Neural progenitor cell (in vitro differentiated cells): ENCODE results near the gene VAT1L. TPM values are rescaled to one million over a fixed set of nuclear protein-coding genes. Genes with fewer than 3 reads are reported as not detected.
A peak's percentile ranks its signal among the peaks of the same experiment; 100 is the strongest.

Experiments
- DNase-seq: peaks from one replicate; pipeline ENCODE4 v3.0.0-alpha.2; 2016; ENCODE audit warnings: low spot score
- H2AFZ ChIP-seq: fragments of 200-600 bp; sonication (generic); replicated peaks from 2 replicates; pipeline ENCODE4 v1.6.1; 2016; ENCODE audit warnings: antibody characterized with exemption
- H3F3A ChIP-seq: fragments of 200-600 bp; sonication (generic); 2 replicates; pipeline ENCODE4 v1.6.1; 2016; ENCODE audit warnings: antibody characterized with exemption, low read depth
- H3K27ac ChIP-seq: fragments of 200-600 bp; sonication (generic); 2 replicates; pipeline ENCODE4 v1.5.1; 2016; ENCODE audit warnings: mild to moderate bottlenecking
- H3K27me3 ChIP-seq: fragments of 200-600 bp; sonication (generic); 2 replicates; pipeline ENCODE4 v1.6.1; 2016; ENCODE audit warnings: mild to moderate bottlenecking, moderate library complexity
- H3K36me3 ChIP-seq: fragments of 200-600 bp; sonication (generic); 2 replicates; pipeline ENCODE4 v1.5.1; 2016
- H3K4me1 ChIP-seq: fragments of 200-600 bp; sonication (generic); 2 replicates; pipeline ENCODE4 v1.6.1; 2016; ENCODE audit warnings: mixed run types
- H3K4me2 ChIP-seq: fragments of 200-600 bp; sonication (generic); 2 replicates; pipeline ENCODE4 v1.6.1; 2016
- H3K4me3 ChIP-seq: fragments of 200-600 bp; sonication (generic); 2 replicates; pipeline ENCODE4 v1.5.1; 2016
- H3K79me2 ChIP-seq: fragments of 200-600 bp; sonication (generic); 2 replicates; pipeline ENCODE4 v1.6.1; 2016; ENCODE audit warnings: low read depth
- H3K9ac ChIP-seq: fragments of 200-600 bp; sonication (generic); 2 replicates; pipeline ENCODE4 v1.6.1; 2016
- H3K9me3 ChIP-seq: fragments of 200-600 bp; sonication (generic); 2 replicates; pipeline ENCODE4 v1.5.1; 2016; ENCODE audit warnings: low read depth
- H4K20me1 ChIP-seq: fragments of 200-600 bp; sonication (generic); 2 replicates; pipeline ENCODE4 v1.6.1; 2016; ENCODE audit warnings: low read depth
- H3K27ac Mint-ChIP-seq: 3 replicates; pipeline ENCODE4 v1.8.0; 2021; ENCODE audit warnings: mixed read lengths
- H3K27me3 Mint-ChIP-seq: 2 replicates; pipeline ENCODE4 v1.8.0; 2022; ENCODE audit warnings: low read depth, mild to moderate bottlenecking, inconsistent platforms, moderate library complexity, mixed read lengths; ENCODE audit not compliant: insufficient read depth
- H3K36me3 Mint-ChIP-seq: 3 replicates; pipeline ENCODE4 v1.8.0; 2021; ENCODE audit warnings: mixed read lengths
- H3K4me1 Mint-ChIP-seq: 3 replicates; pipeline ENCODE4 v1.8.0; 2021; ENCODE audit warnings: mixed read lengths
- H3K4me3 Mint-ChIP-seq: 3 replicates; pipeline ENCODE4 v1.8.0; 2021; ENCODE audit warnings: mild to moderate bottlenecking, moderate library complexity, mixed read lengths
- H3K9me3 Mint-ChIP-seq: 3 replicates; pipeline ENCODE4 v1.8.0; 2020; ENCODE audit warnings: mixed read lengths
- CTCF ChIP-seq: fragments of 200-600 bp; sonication (generic); IDR thresholded peaks from 2 replicates; pipeline ENCODE4 v1.5.1; 2017; ENCODE audit warnings: antibody characterized with exemption, mild to moderate bottlenecking
- EZH2 ChIP-seq: fragments of 200-600 bp; sonication (generic); IDR thresholded peaks from 2 replicates; pipeline ENCODE4 v1.6.1; 2017; ENCODE audit warnings: antibody characterized with exemption, mild to moderate bottlenecking, moderate library complexity
- EZH2phosphoT487 ChIP-seq: fragments of 200-600 bp; sonication (generic); IDR thresholded peaks from 2 replicates; pipeline ENCODE4 v1.6.1; 2017; ENCODE audit warnings: antibody characterized with exemption
- total RNA-seq: library from RNA; depleted of rRNA; stranded (reverse); fragments of >200 nt; gene quantifications from 2 replicates; pipeline ENCODE4 v1.2.3, GENCODE V29; 2015; ENCODE audit warnings: low replicate concordance

VAT1L gene
- total RNA-seq, 1 donor from 2014 or later, result 43.2 TPM

DNA sequence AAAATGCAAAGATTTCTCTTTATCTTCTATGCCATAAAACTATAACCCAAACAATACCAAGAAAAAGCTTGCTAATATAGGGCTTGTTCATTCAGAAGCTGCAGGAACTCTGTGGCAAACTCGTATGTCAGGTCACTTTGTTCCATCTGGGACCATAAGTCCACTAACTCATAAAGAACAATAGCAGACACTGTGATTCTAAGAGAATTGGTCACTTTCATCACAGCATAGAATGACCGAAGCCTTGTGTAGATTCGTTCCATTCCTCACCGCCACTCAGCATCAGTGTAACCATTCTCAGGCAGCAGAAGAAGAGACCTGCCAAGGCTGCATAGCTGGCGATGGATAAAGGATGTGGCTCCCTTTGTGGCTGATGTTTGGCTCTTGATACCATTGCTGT, 30.3 kb upstream of the VAT1L start:
- Histone ChIP-seq H3K27me3 (no peaks in the 10 kb centered on the region), H3K9ac (no peak overlapping the region), H3K9me3 (no peaks in the 10 kb centered on the region), H2AFZ (no peak overlapping the region), H3F3A (no peaks in the 10 kb centered on the region), H3K4me3 (no peak overlapping the region), H3K4me2 (no peak overlapping the region), H3K27ac (no peak overlapping the region), H3K36me3 (no peaks in the 10 kb centered on the region), H4K20me1 (no peaks in the 10 kb centered on the region), H3K4me1 (no peaks in the 10 kb centered on the region), H3K79me2 (no peaks in the 10 kb centered on the region)
- TF ChIP-seq EZH2phosphoT487 (no peak), CTCF (no peak), EZH2 (no peak)
- H3K27me3 Mint-ChIP-seq, result peaks cover 7% of the 10 kb centered on the region
- H3K9me3 Mint-ChIP-seq, result no peaks in the 10 kb centered on the region
- DNase-seq, result no peak
- no peak overlapping the region for H3K27ac Mint-ChIP-seq
- H3K4me1 Mint-ChIP-seq, result peaks cover 7% of the 10 kb centered on the region
- H3K36me3 Mint-ChIP-seq, result no peaks in the 10 kb centered on the region
- no peak overlapping the region for H3K4me3 Mint-ChIP-seq

DNA sequence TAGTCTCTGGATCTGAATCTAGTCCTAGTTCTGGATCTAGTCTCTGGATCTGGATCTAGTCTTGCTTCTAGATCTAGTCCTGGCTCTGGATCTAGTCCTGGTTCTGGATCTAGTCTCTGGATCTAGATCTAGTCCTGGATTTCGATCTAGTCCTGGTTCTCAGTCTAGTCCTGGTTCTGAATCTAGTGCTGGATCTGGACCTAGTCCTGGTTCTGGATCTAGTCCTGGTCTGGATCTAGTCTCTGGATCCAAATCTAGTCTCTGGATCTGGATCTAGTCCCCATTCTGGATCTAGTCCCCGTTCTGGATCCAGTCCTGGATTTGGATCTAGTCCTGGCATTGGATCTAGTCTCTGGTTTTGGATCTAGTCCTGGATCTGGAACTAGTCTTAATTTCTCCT, 29.9 kb upstream of the VAT1L start:
- no peak overlapping the region for H3K4me3 ChIP-seq
- H4K20me1 ChIP-seq, result no peaks in the 10 kb centered on the region
- no peaks in the 10 kb centered on the region for H3K9me3 ChIP-seq
- H3K4me2 ChIP-seq, result no peak overlapping the region
- Mint-ChIP-seq H3K36me3 (no peaks in the 10 kb centered on the region), H3K4me1 (peaks cover 8% of the 10 kb centered on the region), H3K27me3 (peaks cover 6% of the 10 kb centered on the region), H3K27ac (no peak overlapping the region), H3K9me3 (no peaks in the 10 kb centered on the region), H3K4me3 (no peak overlapping the region)
- H3K4me1 ChIP-seq, result no peaks in the 10 kb centered on the region
- no peaks in the 10 kb centered on the region for H3K27me3 ChIP-seq
- no peaks in the 10 kb centered on the region for H3F3A ChIP-seq
- no peak for DNase-seq
- H3K79me2 ChIP-seq, result no peaks in the 10 kb centered on the region
- no peak overlapping the region for H2AFZ ChIP-seq
- H3K36me3 ChIP-seq, result no peaks in the 10 kb centered on the region
- TF ChIP-seq EZH2, result no peak
- TF ChIP-seq EZH2phosphoT487, result no peak
- TF ChIP-seq CTCF, result no peak
- H3K9ac ChIP-seq, result no peak overlapping the region
- H3K27ac ChIP-seq, result no peak overlapping the region

DNA sequence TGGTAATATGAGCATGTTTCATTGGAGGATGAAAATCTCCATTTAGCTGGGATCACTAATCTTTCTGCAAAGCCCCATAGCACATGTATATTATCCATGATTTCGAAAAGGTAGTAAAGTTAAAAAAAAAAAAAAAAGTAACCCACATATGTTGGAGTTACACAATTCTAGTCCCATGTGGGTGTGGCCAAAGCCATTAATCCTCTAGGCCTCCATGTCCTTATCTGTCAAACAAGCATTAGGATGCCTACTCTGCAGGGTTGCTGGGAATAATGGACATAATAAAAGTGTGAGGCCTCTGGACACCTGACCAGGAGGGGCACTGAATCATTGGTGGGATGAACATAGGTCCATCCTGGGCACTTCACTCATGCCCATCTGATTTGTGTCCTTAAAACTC, 29.2 kb upstream of the VAT1L start:
- Mint-ChIP-seq H3K27me3 (peaks cover 9% of the 10 kb centered on the region), H3K36me3 (no peaks in the 10 kb centered on the region), H3K4me3 (no peak overlapping the region), H3K4me1 (peaks cover 8% of the 10 kb centered on the region), H3K9me3 (no peaks in the 10 kb centered on the region), H3K27ac (no peak overlapping the region)
- H2AFZ ChIP-seq, result no peak overlapping the region
- H3K4me2 ChIP-seq, result no peak overlapping the region
- TF ChIP-seq EZH2, result no peak
- TF ChIP-seq CTCF, result no peak
- TF ChIP-seq EZH2phosphoT487, result no peak
- no peaks in the 10 kb centered on the region for H3K4me1 ChIP-seq
- H3K36me3 ChIP-seq, result no peaks in the 10 kb centered on the region
- no peak overlapping the region for H3K27ac ChIP-seq
- no peak for DNase-seq
- no peak overlapping the region for H3K4me3 ChIP-seq
- no peaks in the 10 kb centered on the region for H3K79me2 ChIP-seq
- no peaks in the 10 kb centered on the region for H4K20me1 ChIP-seq
- H3K9me3 ChIP-seq, result no peaks in the 10 kb centered on the region
- H3F3A ChIP-seq, result no peaks in the 10 kb centered on the region
- no peaks in the 10 kb centered on the region for H3K27me3 ChIP-seq
- no peak overlapping the region for H3K9ac ChIP-seq

DNA sequence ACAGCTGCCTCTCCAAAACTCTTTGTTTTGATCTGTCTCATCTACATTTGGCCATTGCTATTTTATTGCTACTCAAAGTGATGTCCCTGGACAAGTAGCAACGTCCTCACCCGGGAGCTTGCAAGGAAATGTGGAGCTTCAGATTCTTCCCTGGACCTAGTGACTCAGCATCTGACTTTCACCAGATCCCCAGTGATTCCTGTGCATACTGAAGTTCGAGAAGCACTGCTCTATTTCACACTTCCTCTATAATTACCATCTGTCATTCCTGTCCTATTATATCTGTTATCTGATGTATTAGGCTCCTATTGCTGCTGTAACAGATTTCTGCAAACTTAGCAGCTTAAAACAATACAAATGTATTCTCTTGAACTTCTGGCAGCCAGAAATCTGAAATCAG, 28.5 kb upstream of the VAT1L start:
- no peak for TF ChIP-seq CTCF
- no peak for TF ChIP-seq EZH2phosphoT487
- no peak for TF ChIP-seq EZH2
- Histone ChIP-seq H3K9ac (no peak overlapping the region), H3K4me2 (no peak overlapping the region), H3K27ac (no peak overlapping the region), H3K4me3 (no peak overlapping the region), H3K9me3 (no peaks in the 10 kb centered on the region), H3F3A (no peaks in the 10 kb centered on the region), H3K36me3 (no peaks in the 10 kb centered on the region), H3K79me2 (no peaks in the 10 kb centered on the region), H2AFZ (peak overlapping the region; percentile 29), H3K4me1 (no peaks in the 10 kb centered on the region), H4K20me1 (no peaks in the 10 kb centered on the region), H3K27me3 (no peaks in the 10 kb centered on the region)
- peaks cover 8% of the 10 kb centered on the region for H3K4me1 Mint-ChIP-seq
- H3K4me3 Mint-ChIP-seq, result no peak overlapping the region
- H3K9me3 Mint-ChIP-seq, result no peaks in the 10 kb centered on the region
- H3K27ac Mint-ChIP-seq, result no peak overlapping the region
- H3K36me3 Mint-ChIP-seq, result no peaks in the 10 kb centered on the region
- H3K27me3 Mint-ChIP-seq, result peaks cover 9% of the 10 kb centered on the region
- no peak for DNase-seq
